ENCODE data around the gene CTDNEP1. TPM values are rescaled to one million over a fixed set of nuclear protein-coding genes. Genes with fewer than 3 reads are reported as not detected.

CTDNEP1 gene
- polyA plus RNA-seq, 3 donors, result 53.1 to 94.1 (median 91.8) TPM

- WGBS, 3 donors, result 49 to 71% (median 58%) methylated on average over 21 of the region's 21 CpGs
- H3K27ac ChIP-seq (ENCODE audit: low read depth, low read length), result no peak overlapping the region
Measured at GRCh38 chr17:7208027-7208571, 43.4 kb downstream of the CTDNEP1 start.

DNA sequence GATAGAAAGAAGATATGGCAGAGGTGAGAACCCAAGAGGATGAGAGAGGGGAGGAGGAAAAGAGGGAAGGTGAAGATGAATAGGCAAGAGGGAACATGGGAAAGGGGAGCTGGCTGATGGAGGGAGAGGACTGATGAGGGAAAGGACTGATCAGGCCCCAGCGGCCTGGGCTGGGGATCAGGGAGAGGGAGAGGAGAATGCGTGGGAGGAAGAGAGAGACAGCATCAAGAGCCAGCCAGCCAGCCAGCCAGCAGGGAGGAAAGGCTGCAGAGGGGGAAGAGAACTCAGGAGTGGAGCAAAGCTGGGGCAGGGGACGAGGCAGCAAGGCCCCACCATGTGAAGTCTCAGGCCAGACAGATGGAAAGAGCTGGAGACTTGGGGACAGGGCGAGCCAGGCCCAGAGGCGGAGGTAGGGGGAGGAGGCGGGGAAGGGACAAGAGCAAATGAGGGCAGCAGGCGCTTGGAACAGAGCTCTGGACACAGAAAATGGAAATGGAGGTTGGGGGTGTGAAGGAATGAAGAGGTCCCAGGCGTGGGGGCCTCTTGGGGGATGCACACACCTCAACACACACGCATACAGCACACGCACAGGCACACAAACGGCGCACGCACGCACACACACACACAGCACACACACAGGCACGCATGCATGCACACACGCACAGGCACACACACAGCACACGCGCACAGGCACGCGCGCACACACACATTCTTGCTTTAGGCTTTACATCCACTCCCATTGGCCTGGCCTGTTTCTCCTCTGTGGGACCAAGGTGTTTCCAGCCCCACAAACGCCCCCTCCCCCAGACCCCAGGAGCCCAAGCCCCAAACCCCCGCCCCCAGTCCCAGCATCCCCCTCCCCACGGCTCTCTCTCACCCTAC, 44.2 kb downstream of the CTDNEP1 start:
- WGBS, 3 donors, result 65 to 80% (median 68%) methylated on average over 21 to 24 of the region's 24 CpGs
- H3K27ac ChIP-seq (ENCODE audit: low read depth, low read length), result no peak overlapping the region

- WGBS, 3 donors, result 41 to 66% (median 51%) methylated on average over 15 of the region's 15 CpGs
- no peak overlapping the region for H3K27ac ChIP-seq (ENCODE audit: low read depth, low read length)
Measured at GRCh38 chr17:7205561-7205960, 46.0 kb downstream of the CTDNEP1 start.

DNA sequence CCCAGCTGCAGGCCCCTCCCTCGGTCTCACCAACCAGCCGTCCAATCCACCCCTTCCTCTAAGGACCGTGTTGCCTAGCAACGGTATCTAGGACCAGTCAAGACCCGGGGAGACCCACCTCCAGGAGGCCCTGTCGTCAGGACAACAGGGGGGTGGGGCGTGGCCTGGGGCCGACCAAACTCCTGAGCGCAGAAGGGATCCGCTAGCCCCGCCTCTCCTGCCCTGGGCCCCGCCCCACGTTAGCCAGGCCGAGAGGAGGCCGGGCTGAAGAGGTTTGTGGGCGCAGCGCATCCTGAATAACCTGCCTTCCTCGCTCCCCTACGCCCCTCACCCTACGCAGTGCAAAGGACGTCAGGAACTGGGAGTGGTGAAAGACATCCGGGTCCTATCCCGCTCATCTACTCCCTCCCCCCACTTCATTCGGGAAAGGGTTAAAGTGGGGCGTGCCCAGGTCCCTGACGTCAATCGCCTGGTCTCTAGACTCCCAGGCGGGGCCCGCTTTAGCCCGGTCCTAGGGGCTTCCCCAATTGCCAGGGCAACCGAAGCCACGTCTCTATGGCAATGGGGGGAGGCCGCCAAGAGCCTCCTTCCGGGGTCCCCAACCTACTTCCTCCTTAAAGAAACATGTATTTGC, 46.6 kb downstream of the CTDNEP1 start:
- WGBS, 3 donors, result 0 to 2% (median 1%) methylated on average over 34 of the region's 34 CpGs
- H3K27ac ChIP-seq (ENCODE audit: low read depth, low read length), result no peak overlapping the region

DNA sequence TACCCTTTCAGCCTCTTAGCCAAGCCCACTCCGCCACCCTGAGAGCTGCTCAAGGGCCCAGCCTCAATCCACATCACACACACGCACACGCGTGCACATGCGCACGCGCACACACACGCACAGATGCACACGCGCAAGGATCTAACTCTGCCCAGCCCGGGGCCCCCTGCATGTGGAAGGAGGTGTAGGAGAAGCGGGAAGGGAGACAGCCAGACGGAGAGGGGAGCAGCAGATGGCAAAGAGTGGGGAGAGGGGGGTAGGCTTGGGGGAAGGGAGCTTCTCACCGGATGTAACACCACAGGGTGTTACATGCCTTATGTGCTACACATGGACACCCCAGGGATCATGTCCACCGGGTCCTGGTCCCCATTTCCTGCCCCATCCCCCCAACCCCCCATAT, 47.2 kb downstream of the CTDNEP1 start:
- 72 to 82% (median 81%) methylated on average over 15 of the region's 15 CpGs for WGBS, 3 donors
- no peak overlapping the region for H3K27ac ChIP-seq (ENCODE audit: low read depth, low read length)

- no peak overlapping the region for H3K27ac ChIP-seq (ENCODE audit: low read depth, low read length)
- WGBS, 3 donors, result 92 to 93% (median 93%) methylated on average over 16 of the region's 16 CpGs
Measured at GRCh38 chr17:7203391-7203790, 48.1 kb downstream of the CTDNEP1 start.

GRCh38 chr17:7196651-7197401, 54.7 kb downstream of the CTDNEP1 start:
- WGBS, 3 donors, result 90 to 92% (median 92%) methylated on average over 22 of the region's 22 CpGs
- no peak overlapping the region for H3K27ac ChIP-seq (ENCODE audit: low read depth, low read length)

DNA sequence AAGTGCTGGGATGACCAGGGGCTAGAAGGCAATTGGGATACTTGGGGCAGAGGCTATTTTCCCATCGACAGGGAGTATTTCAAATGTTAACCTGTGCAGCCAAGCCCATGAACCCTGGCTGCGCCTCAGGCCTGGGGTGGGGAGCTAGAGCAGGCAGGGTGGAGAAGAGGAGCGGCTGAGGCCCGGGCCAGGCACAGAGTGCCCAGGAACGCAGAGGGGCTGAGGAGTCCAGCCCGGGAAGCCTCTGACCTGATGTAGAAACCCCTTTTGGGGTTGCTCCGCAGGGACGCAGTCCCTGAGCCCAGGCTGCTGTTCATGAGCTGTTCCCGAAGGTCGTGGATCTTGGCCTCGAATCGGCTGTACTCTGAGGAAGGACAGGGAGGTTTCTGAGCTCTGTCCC, 55.6 kb downstream of the CTDNEP1 start:
- WGBS, 3 donors, result 93 to 95% (median 94%) methylated on average over 12 of the region's 12 CpGs
- H3K27ac ChIP-seq (ENCODE audit: low read depth, low read length), result no peak overlapping the region

Other genes with a start within 250 kb of the CTDNEP1 start
- gene RNASEK, start 239.1 kb downstream of the CTDNEP1 start, polyA plus RNA-seq, result 100 to 1,000 TPM; 133 to 384 (median 349) TPM
- 10 to 100 TPM in 2 of 3 donors, 1 to 10 TPM in 1; 3.1 to 23.0 (median 16.6) TPM for gene BCL6B, start 228.7 kb downstream of the CTDNEP1 start, polyA plus RNA-seq
- gene SLC16A13, start 215.7 kb downstream of the CTDNEP1 start, polyA plus RNA-seq, result 1 to 10 TPM in 2 of 3 donors, under 1 TPM in 1; 0.89 to 2.4 (median 1.8) TPM
- 1 to 10 TPM; 2.2 to 9.7 (median 2.5) TPM for gene SLC16A11, start 207.6 kb downstream of the CTDNEP1 start, polyA plus RNA-seq
- gene CLEC10A, start 171.5 kb downstream of the CTDNEP1 start, polyA plus RNA-seq, result 10 to 100 TPM in 1 of 3 donors, 1 to 10 TPM in 2; 1.3 to 16.1 (median 8.8) TPM
- gene ASGR2, start 136.9 kb downstream of the CTDNEP1 start, polyA plus RNA-seq, result 1 to 10 TPM in 2 of 3 donors, under 1 TPM in 1; 0.37 to 4.3 (median 1.9) TPM
- 1 to 10 TPM; 1.0 to 3.4 (median 2.5) TPM for gene ASGR1, start 72.4 kb downstream of the CTDNEP1 start, polyA plus RNA-seq
- gene DLG4, start 31.9 kb downstream of the CTDNEP1 start, polyA plus RNA-seq, result 10 to 100 TPM in 1 of 3 donors, 1 to 10 TPM in 2; 3.3 to 26.3 (median 5.5) TPM
- gene ACADVL, start 31.8 kb downstream of the CTDNEP1 start, polyA plus RNA-seq, result 100 to 1,000 TPM; 563 to 988 (median 674) TPM
- gene DVL2, start 17.2 kb downstream of the CTDNEP1 start, polyA plus RNA-seq, result 10 to 100 TPM in 2 of 3 donors, 1 to 10 TPM in 1; 9.9 to 31.3 (median 17.2) TPM
- gene PHF23, start 12.3 kb downstream of the CTDNEP1 start, polyA plus RNA-seq, result 10 to 100 TPM; 11.5 to 29.4 (median 24.4) TPM
- gene GABARAP, start 9.3 kb downstream of the CTDNEP1 start, polyA plus RNA-seq, result 1,000 to 10,000 TPM in 1 of 3 donors, 100 to 1,000 TPM in 2; 485 to 1,093 (median 668) TPM
- gene ELP5, start 481 bp upstream of the CTDNEP1 start, polyA plus RNA-seq, result 10 to 100 TPM; 19.0 to 64.1 (median 40.3) TPM
- gene CLDN7, start 10.7 kb upstream of the CTDNEP1 start, polyA plus RNA-seq, result 10 to 100 TPM in 1 of 3 donors, 1 to 10 TPM in 2; 4.8 to 88.9 (median 6.7) TPM
- gene SLC2A4, start 30.0 kb upstream of the CTDNEP1 start, polyA plus RNA-seq, result 10 to 100 TPM; 10.2 to 41.8 (median 31.4) TPM
- 1 to 10 TPM in 2 of 3 donors, under 1 TPM in 1; 0.95 to 6.0 (median 2.2) TPM for gene YBX2, start 42.9 kb upstream of the CTDNEP1 start, polyA plus RNA-seq
- gene EIF5A, start 55.9 kb upstream of the CTDNEP1 start, polyA plus RNA-seq, result 100 to 1,000 TPM; 204 to 587 (median 428) TPM
- 10 to 100 TPM; 40.1 to 55.5 (median 47.5) TPM for gene GPS2, start 63.6 kb upstream of the CTDNEP1 start, polyA plus RNA-seq
- 10 to 100 TPM; 11.8 to 25.2 (median 17.9) TPM for gene NEURL4, start 77.6 kb upstream of the CTDNEP1 start, polyA plus RNA-seq
- 10 to 100 TPM in 1 of 3 donors, 1 to 10 TPM in 2; 4.0 to 12.7 (median 5.2) TPM for gene ACAP1, start 84.8 kb upstream of the CTDNEP1 start, polyA plus RNA-seq
- 10 to 100 TPM in 1 of 3 donors, 1 to 10 TPM in 2; 6.3 to 11.2 (median 9.9) TPM for gene KCTD11, start 100.4 kb upstream of the CTDNEP1 start, polyA plus RNA-seq
- gene TMEM95, start 103.4 kb upstream of the CTDNEP1 start, polyA plus RNA-seq, result not detected
- gene TNK1, start 129.4 kb upstream of the CTDNEP1 start, polyA plus RNA-seq, result 1 to 10 TPM; 2.1 to 8.0 (median 5.5) TPM
- 10 to 100 TPM; 15.1 to 48.2 (median 42.3) TPM for gene PLSCR3, start 142.8 kb upstream of the CTDNEP1 start, polyA plus RNA-seq
- 100 to 1,000 TPM in 2 of 3 donors, 10 to 100 TPM in 1; 86.0 to 252 (median 173) TPM for gene TMEM256, start 152.4 kb upstream of the CTDNEP1 start, polyA plus RNA-seq
- 10 to 100 TPM in 2 of 3 donors, 1 to 10 TPM in 1; 2.9 to 11.4 (median 10.5) TPM for gene NLGN2, start 156.1 kb upstream of the CTDNEP1 start, polyA plus RNA-seq
- gene SPEM1, start 168.6 kb upstream of the CTDNEP1 start, polyA plus RNA-seq, result not detected
- gene SPEM2, start 173.9 kb upstream of the CTDNEP1 start, polyA plus RNA-seq, result not detected
- gene SPEM3, start 177.1 kb upstream of the CTDNEP1 start, polyA plus RNA-seq, result not detected
- 1 to 10 TPM in 2 of 3 donors, under 1 TPM in 1; 0.79 to 5.2 (median 1.9) TPM for gene TMEM102, start 183.7 kb upstream of the CTDNEP1 start, polyA plus RNA-seq
- 1 to 10 TPM in 1 of 3 donors, under 1 TPM in 2; 0.28 to 4.6 (median 0.86) TPM for gene FGF11, start 187.8 kb upstream of the CTDNEP1 start, polyA plus RNA-seq
- gene CHRNB1, start 193.3 kb upstream of the CTDNEP1 start, polyA plus RNA-seq, result 10 to 100 TPM in 2 of 3 donors, 1 to 10 TPM in 1; 5.0 to 14.2 (median 12.7) TPM
- gene ZBTB4, start 227.9 kb upstream of the CTDNEP1 start, polyA plus RNA-seq, result 10 to 100 TPM; 17.4 to 45.0 (median 32.9) TPM
- gene SLC35G6, start 229.7 kb upstream of the CTDNEP1 start, polyA plus RNA-seq, result not detected
- 10 to 100 TPM; 20.9 to 35.4 (median 24.6) TPM for gene POLR2A, start 232.6 kb upstream of the CTDNEP1 start, polyA plus RNA-seq